ENCODE data around the gene HNRNPA3.
A peak's percentile ranks its signal among the peaks of the same experiment; 100 is the strongest.
"Not testable (repeated sequence)": the region's sequence is repeated elsewhere in the genome, so short reads cannot be mapped to it uniquely, and the experiment has no call there.

HNRNPA3 gene

DNA sequence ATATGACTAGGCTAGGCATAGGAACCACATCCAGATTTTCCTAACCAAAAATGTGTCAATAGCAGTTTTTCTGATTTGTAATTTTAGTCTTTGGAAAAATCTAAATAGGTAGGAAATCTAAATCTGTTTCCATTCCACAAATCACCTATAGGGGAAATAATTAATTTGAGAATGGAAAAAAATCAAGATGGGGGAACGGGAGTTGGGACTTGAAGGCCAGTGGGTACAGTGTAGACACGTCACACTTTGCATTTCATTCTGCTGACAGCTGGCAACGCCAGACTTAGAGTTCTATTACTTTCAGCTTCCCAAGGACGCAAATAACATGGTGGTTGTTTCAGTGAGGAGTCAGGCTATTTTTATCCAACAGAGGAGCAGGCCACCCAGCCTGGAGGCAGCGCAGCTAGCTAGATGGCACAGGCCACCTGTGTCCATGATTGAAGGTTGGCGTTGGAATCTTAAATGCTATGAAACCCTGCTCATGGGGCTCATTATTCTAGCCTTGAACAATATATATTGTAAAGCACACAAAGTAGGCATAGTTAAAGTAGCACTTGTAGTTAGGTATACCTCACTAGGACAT, 23.4 kb downstream of the HNRNPA3 start:
- DNase-seq: no peak

DNA sequence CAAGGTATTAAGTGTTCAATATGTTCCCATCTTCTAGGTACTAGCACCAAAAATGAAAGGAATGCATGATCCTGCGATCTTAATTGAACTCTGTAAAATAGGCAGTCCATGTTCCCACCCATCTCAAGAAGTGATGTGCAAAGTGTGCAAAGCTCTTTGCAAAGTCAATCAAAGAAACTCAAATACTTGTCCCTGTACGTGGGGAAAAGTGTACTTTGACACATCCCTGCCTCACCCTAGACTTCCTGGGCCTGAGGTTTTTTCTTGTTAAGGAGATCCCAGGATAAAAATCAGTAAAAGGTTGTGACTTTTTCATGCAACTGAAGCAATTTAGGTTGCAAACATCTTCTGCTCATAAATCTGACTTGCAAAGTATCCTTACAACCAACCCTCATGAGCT, 25.3 kb downstream of the HNRNPA3 start:
- DNase-seq: no peak

DNA sequence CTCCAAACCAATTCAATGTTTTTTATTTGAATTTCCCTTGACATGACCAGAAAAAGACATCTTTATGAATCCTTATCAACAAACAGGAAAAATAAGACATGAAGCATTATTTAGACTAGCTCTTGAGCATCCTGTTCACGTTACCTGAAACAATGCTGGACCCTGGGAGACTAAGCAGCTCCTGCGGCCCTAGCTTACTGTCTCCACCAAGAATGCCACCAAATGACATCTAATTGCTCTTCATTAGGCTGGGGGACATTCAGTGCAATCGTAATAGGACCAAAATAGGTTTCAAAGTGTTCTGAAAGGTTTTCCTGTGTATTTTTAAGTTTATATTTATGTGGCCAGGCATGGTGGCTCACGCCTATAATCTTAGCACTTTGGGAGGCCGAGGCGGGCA, 26.5 kb downstream of the HNRNPA3 start:
- DNase-seq: no peak

DNA sequence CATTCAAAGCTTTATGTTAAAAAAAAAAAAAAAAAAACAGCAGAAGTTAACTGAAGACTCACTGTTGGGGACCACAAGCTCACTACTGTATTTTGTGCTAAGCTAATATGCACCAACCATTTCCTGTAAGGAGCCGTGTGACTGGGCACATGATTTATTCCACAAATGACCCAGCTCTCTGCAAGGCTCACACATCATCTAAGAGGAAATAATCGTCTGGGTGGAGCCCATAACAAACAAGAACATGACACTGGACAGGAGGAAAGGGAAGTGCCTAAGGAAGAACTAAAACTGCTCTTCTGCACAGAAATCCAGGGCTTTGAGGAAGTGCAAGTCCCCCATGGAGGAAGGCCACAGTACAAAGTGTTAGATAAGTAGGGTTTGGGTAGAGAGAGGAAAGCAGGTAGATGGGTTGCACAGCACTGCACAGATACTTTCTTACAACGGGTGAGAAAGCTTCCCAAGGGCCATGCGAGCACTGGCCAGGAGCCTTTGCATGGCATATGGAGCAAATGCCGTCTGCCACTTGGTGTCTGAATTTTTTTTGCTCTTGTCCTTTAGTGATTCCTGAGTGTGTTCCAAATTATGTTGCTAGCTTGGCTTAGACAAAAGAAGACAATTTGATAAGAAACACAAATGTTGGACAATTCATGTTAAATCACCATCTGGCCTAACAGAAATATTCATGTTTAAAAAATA, 27.5 kb downstream of the HNRNPA3 start:
- peak; percentile 99 for DNase-seq

- no peak for DNase-seq
Measured at GRCh38 chr2:177241711-177242120, 29.1 kb downstream of the HNRNPA3 start.

DNA sequence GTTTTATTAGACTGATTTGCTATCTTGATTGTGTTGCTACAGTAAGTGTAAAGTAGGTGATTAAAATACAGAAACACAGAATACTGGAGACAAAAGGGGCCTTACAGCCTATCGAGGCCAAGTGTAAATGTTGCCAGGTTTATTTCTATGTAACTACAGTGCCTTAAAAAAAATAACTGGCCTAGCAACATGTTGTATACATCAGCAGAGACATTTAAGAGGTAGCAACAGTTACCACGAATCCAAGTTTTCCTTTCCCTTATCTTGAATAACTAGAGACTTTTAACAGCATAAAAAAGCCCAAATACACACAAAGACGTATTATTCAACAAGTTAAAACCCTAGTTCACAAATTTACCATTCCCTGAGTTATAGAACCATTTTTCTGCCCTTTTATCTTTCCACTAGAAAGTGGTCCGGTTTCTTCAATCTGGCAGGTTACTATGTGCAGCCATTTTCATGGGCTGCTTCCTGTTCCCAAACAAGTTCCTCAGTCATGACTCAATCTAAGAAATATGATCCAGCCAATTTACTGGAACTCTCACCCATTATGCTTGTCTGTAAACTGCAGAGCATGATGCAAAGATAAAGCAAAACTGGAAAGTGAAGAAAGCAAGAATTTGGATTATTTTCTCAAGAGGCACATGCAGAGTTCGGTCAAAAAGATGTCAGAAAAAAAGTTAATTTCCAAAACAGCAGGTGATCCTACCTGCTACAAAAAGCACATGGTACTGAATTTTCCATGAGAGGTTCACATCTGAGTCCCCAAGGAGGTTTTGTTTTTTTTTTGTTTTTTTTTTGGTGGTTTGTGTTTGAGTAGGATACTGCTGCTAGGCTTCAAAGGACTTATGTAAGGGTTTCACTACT, 29.8 kb downstream of the HNRNPA3 start:
- DNase-seq: peak; percentile 44 to 48

GRCh38 chr2:177243073-177243472, 30.5 kb downstream of the HNRNPA3 start:
- DNase-seq: no peak

GRCh38 chr2:177243476-177243875, 30.9 kb downstream of the HNRNPA3 start:
- DNase-seq: no peak

DNA sequence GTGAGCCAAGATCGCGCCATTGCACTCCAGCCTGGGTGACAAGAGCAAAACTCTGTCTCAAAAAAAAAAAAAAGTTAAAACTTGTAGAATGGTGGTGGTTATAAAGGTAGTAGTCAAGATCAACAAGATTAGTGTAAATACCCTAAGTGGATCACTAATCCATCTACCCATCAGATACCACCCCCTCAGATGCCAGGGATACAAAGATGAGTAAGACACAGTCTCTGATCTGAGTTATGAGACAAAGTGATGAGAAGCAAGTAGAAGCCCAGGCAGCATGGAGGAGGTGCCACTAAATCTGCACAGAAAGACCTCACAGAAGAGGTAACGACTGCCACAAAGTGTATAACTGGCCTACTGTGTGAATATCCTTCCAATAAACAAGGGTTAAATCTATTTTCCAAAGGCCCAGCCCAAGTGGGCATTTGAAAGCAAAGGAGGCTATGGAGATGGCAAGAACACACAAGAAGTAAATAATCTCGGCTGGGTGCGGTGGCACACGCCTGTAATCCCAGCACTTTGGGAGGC, 31.7 kb downstream of the HNRNPA3 start:
- no peak for DNase-seq

DNA sequence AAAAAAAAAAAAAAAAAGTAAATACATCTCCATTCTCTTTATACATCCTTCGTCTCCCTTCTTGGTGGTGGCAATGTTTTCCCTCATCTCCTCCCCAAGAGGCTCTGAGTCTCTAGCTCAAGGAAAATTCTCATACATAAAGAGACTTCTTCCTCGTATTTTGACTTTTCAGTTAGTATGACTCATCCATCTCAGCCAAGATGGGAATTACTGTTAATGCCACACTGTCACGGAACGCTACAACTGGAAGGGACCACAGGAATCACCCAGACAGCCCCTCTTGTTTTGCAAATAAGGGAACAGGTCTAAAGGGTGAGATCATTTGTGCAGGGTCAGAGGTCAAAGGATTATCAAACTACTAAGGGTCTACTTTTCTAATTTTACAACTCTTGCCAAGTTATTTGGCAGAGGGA, 32.4 kb downstream of the HNRNPA3 start:
- DNase-seq: peak; percentile 69 to 72

DNA sequence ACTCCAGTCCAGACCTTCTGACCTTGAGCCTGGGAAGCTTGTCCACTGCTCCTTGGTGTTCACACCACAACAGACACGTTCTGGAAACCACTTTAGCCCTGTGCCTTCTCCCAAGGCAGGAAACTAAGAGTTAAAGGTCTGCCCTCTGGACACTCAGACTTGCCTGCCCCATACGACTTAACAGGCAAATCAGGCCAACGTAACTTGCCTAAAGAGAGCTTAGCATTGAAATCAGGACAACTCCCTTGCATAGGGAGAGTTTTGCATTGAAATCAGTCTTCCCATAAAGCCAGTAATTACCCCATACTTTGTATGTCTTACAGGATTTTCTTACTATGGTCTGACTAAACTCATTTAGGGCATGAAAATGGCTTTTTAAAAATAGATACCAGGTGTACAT, 33.4 kb downstream of the HNRNPA3 start:
- DNase-seq: no peak

DNA sequence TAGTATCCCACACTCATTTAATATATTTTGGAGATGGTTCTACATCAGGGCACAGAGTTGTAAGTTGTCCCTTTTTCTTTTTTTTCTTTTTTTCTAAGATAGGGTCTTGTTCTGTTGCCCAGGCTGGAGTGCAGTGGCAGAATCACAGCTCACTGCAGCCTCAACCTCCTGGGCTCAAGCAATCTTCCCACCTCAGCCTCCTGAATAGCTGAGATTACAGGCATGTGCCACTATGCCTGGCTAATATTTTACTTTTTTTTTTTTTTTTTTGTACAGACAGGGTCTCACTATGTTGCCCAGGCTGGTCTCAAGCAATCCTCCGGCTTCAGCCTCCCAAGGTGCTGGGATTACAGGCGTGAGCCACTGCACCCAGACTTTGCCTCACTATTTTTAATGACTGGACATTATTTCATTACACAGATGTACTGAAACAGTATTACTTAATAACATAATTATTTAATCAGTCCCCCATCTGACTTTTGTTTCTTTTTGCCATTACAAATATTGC, 34.0 kb downstream of the HNRNPA3 start:
- DNase-seq: not testable (repeated sequence)

DNA sequence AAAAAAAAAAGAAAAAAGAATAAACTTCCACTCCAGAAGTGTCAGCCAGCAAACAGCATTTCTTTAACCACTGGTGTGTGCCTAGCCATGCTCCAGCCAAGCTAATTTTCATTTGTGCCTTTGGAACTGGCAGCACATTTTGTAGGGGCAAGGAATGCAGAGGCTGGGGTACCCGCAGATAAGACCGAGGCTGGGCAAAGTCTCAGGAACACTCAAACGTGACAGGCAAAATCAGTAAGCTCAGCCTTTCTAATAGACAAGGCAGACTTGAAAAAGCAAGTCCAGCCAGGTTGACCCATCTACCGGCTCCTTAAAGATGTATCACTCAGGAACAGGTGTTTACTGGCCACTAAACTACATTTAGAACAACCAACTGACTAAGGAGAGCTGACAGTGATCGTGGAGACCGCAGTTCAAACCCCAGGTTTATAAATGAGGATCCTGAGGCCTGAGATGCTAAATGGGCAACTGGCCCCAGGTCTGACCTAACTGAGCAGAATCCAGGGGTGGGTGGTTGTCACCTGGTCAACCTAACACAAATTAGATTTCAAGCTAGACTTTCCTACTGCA, 35.2 kb downstream of the HNRNPA3 start:
- DNase-seq: no peak

- DNase-seq: no peak
Measured at GRCh38 chr2:177249038-177249437, 36.4 kb downstream of the HNRNPA3 start.

DNA sequence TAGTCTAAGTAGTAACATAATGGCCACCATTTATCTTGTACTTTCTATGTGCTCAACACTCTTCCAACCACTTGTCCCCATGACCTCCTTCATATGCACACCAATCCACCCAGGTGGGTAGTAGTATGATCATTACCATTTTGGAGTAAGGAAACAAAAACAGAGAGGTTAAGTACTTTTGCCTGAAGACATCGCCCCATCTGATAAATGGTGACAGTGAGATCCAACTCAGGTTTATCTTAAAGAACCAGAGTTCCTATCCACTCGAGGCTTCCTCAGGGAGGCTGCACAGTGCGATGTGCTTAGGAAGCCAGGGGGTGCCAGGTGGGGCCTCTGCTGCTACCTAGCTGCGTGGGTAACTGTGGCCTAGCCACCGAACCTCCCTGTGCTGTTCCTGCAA, 37.9 kb downstream of the HNRNPA3 start:
- no peak for DNase-seq

DNA sequence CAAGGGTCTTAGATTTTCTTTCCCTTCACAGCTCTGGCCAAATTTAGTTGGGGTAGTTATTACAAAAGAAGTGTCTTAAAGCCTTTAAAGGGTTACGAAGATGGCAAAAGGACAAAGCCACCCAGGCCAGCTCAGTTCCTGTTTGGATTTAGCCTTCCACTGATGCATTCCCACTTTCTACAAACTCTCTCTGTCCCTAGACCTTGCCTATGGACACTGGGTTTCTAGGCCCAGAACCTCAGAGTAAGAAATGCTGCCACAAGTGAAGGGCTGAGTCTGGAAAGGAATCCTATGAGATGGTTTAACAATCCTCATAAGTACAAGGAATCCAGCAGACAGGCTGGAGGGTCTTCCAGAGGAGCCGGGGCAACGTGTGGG, 38.6 kb downstream of the HNRNPA3 start:
- no peak for DNase-seq

GRCh38 chr2:177252808-177253531, 40.4 kb downstream of the HNRNPA3 start:
- DNase-seq: peak; percentile 20 to 40

DNA sequence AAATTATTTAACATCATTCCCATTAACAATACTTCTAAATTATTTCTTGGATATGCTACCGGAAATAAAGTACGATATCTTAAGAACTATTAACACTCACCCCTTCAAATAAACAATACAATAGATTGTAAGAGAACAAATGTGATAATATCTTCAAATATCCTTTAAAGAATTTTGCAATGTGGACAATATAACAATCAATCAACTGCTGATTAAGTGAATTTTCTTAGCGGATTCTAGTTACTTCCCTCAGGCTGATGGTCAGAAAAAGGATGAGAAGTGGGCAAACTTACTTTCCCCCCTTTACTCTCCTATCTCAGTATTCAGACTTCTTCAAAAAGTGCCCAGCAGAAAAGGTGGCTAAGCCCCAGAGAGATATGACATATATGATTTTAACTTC, 41.1 kb downstream of the HNRNPA3 start:
- no peak for DNase-seq

- DNase-seq: peak; percentile 24 to 44
Measured at GRCh38 chr2:177254433-177255226, 42.0 kb downstream of the HNRNPA3 start.

GRCh38 chr2:177255227-177255601, 42.6 kb downstream of the HNRNPA3 start:
- no peak for DNase-seq

GRCh38 chr2:177256026-177256425, 43.4 kb downstream of the HNRNPA3 start:
- no peak for DNase-seq

GRCh38 chr2:177256695-177257094, 44.1 kb downstream of the HNRNPA3 start:
- DNase-seq: no peak
